ENCODE data around the gene CXCL14. TPM values are rescaled to one million over a fixed set of nuclear protein-coding genes. Genes with fewer than 3 reads are reported as not detected.

Gene CXCL14
- total and polyA plus RNA-seq, 2 experiments from 2014 or later: 0.88 to 1.3 TPM

GRCh38 chr5:135625061-135625460, 46.3 kb upstream of the CXCL14 start:
- Histone ChIP-seq H3K4me3 (no peak overlapping the region), H3K27ac (no peak overlapping the region), H3K27me3 (replicated peaks; ENCODE audit: insufficient read depth) (no peaks in the 10 kb centered on the region), H3K9me3 (ENCODE audit: low read depth) (no peaks in the 10 kb centered on the region), H3K4me2 (ENCODE audit: unreplicated experiment) (no peak overlapping the region), H3K9ac (no peak overlapping the region), H3K79me2 (ENCODE audit: insufficient read depth) (no peaks in the 10 kb centered on the region), H3K9me2 (ENCODE audit: insufficient read depth) (no peaks in the 10 kb centered on the region), H4K20me1 (ENCODE audit: insufficient read depth) (no peaks in the 10 kb centered on the region), H2AFZ (no peak overlapping the region), H3K4me1 (ENCODE audit: insufficient read depth) (no peaks in the 10 kb centered on the region), H3F3A (ENCODE audit: insufficient read depth) (no peaks in the 10 kb centered on the region), H3K36me3 (ENCODE audit: low read depth) (no peaks in the 10 kb centered on the region)
- no peak for TF ChIP-seq EZH2 (IDR thresholded peaks at IDR 0.05; ENCODE audit: insufficient read depth, poor library complexity, severe bottlenecking)
- no peak for TF ChIP-seq EZH2phosphoT487 (IDR thresholded peaks at IDR 0.05; ENCODE audit: insufficient read depth, low read depth)
- in situ Hi-C loops (cut with MboI): no loop called here
- 33 to 48% methylated on average over 2 of the region's 2 CpGs for WGBS, 2 experiments (ENCODE audit: low coverage in 1 of 2, low lambda C conversion rate in 2 of 2, missing lambda C conversion rate in 2 of 2)
- no peak for DNase-seq

- WGBS, 2 experiments (ENCODE audit: low coverage in 1 of 2, low lambda C conversion rate in 2 of 2, missing lambda C conversion rate in 2 of 2): 19 to 27% methylated on average over 2 of the region's 2 CpGs
- no peaks in the 10 kb centered on the region for H3K4me1 ChIP-seq (ENCODE audit: insufficient read depth)
- no peaks in the 10 kb centered on the region for H3K9me3 ChIP-seq (ENCODE audit: low read depth)
- H3K27ac ChIP-seq: no peak overlapping the region
- no peak overlapping the region for H3K4me2 ChIP-seq (ENCODE audit: unreplicated experiment)
- H3K9ac ChIP-seq: no peak overlapping the region
- H2AFZ ChIP-seq: no peak overlapping the region
- no peaks in the 10 kb centered on the region for H3K36me3 ChIP-seq (ENCODE audit: low read depth)
- no peaks in the 10 kb centered on the region for H3F3A ChIP-seq (ENCODE audit: insufficient read depth)
- H3K27me3 ChIP-seq (replicated peaks; ENCODE audit: insufficient read depth): no peaks in the 10 kb centered on the region
- H3K4me3 ChIP-seq: no peak overlapping the region
- no peaks in the 10 kb centered on the region for H3K9me2 ChIP-seq (ENCODE audit: insufficient read depth)
- H4K20me1 ChIP-seq (ENCODE audit: insufficient read depth): no peaks in the 10 kb centered on the region
- in situ Hi-C loops (cut with MboI): no loop called here
- no peak for DNase-seq
- TF ChIP-seq EZH2 (IDR thresholded peaks at IDR 0.05; ENCODE audit: insufficient read depth, poor library complexity, severe bottlenecking): no peak
- no peak for TF ChIP-seq EZH2phosphoT487 (IDR thresholded peaks at IDR 0.05; ENCODE audit: insufficient read depth, low read depth)
- H3K79me2 ChIP-seq (ENCODE audit: insufficient read depth): no peaks in the 10 kb centered on the region
Measured at GRCh38 chr5:135623186-135623715, 44.5 kb upstream of the CXCL14 start.

- H3K9ac ChIP-seq: no peak overlapping the region
- peak; percentile 23 for DNase-seq
- in situ Hi-C loops (cut with MboI): no loop called here
Measured at GRCh38 chr5:135615581-135616260, 36.9 kb upstream of the CXCL14 start.

GRCh38 chr5:135615171-135615570, 36.4 kb upstream of the CXCL14 start:
- no peaks in the 10 kb centered on the region for H3K36me3 ChIP-seq (ENCODE audit: low read depth)
- DNase-seq: no peak
- no peaks in the 10 kb centered on the region for H3F3A ChIP-seq (ENCODE audit: insufficient read depth)
- H3K79me2 ChIP-seq (ENCODE audit: insufficient read depth): no peaks in the 10 kb centered on the region
- 54 to 57% methylated on average over 1 of the region's 1 CpG for WGBS, 2 experiments (ENCODE audit: low coverage in 1 of 2, low lambda C conversion rate in 2 of 2, missing lambda C conversion rate in 2 of 2)
- in situ Hi-C loops (cut with MboI): no loop called here
- no peak overlapping the region for H3K4me2 ChIP-seq (ENCODE audit: unreplicated experiment)
- H3K4me3 ChIP-seq: no peak overlapping the region
- no peaks in the 10 kb centered on the region for H3K4me1 ChIP-seq (ENCODE audit: insufficient read depth)
- no peaks in the 10 kb centered on the region; the same call in 1 of the 2 replicates for H3K27me3 ChIP-seq (replicated peaks; ENCODE audit: insufficient read depth)
- no peak overlapping the region for H3K27ac ChIP-seq
- no peak overlapping the region for H2AFZ ChIP-seq
- TF ChIP-seq EZH2phosphoT487 (IDR thresholded peaks at IDR 0.05; ENCODE audit: insufficient read depth, low read depth) (no peak), EZH2 (IDR thresholded peaks at IDR 0.05; ENCODE audit: insufficient read depth, poor library complexity, severe bottlenecking) (no peak)
- H3K9ac ChIP-seq: no peak overlapping the region
- H3K9me3 ChIP-seq (ENCODE audit: low read depth): no peaks in the 10 kb centered on the region
- no peaks in the 10 kb centered on the region for H3K9me2 ChIP-seq (ENCODE audit: insufficient read depth)
- H4K20me1 ChIP-seq (ENCODE audit: insufficient read depth): no peaks in the 10 kb centered on the region

More at GRCh38 chr5:135615581-135616260, 36.9 kb upstream of the CXCL14 start:
- Histone ChIP-seq H3K36me3 (ENCODE audit: low read depth) (no peaks in the 10 kb centered on the region), H3K79me2 (ENCODE audit: insufficient read depth) (no peaks in the 10 kb centered on the region), H3K9me2 (ENCODE audit: insufficient read depth) (no peaks in the 10 kb centered on the region), H3K9me3 (ENCODE audit: low read depth) (no peaks in the 10 kb centered on the region), H4K20me1 (ENCODE audit: insufficient read depth) (no peaks in the 10 kb centered on the region), H3K4me3 (no peak overlapping the region), H3K27me3 (replicated peaks; ENCODE audit: insufficient read depth) (no peaks in the 10 kb centered on the region; the same call in 1 of the 2 replicates), H3K27ac (no peak overlapping the region), H3F3A (ENCODE audit: insufficient read depth) (no peaks in the 10 kb centered on the region), H3K4me1 (ENCODE audit: insufficient read depth) (no peaks in the 10 kb centered on the region), H2AFZ (no peak overlapping the region), H3K4me2 (ENCODE audit: unreplicated experiment) (no peak overlapping the region)
- WGBS, 2 experiments (ENCODE audit: low coverage in 1 of 2, low lambda C conversion rate in 2 of 2, missing lambda C conversion rate in 2 of 2): 25 to 33% methylated on average over 4 of the region's 4 CpGs
- TF ChIP-seq EZH2 (IDR thresholded peaks at IDR 0.05; ENCODE audit: insufficient read depth, poor library complexity, severe bottlenecking) (no peak), EZH2phosphoT487 (IDR thresholded peaks at IDR 0.05; ENCODE audit: insufficient read depth, low read depth) (no peak)
